Endothelial cell of umbilical vein (primary cell): ENCODE measurements around the gene DIAPH1.

ENCODE experiments used
- EZH2 ChIP-seq: IDR thresholded peaks from 2 replicates; pipeline ENCODE4 v1.6.1; 2012; ENCODE audit warnings: borderline replicate concordance, low read depth, mild to moderate bottlenecking, moderate library complexity, low read length, inconsistent platforms; ENCODE audit not compliant: severe bottlenecking
- GATA2 ChIP-seq: IDR thresholded peaks from 2 replicates; pipeline ENCODE4 v1.7.0; 2011; ENCODE audit warnings: low read depth, mild to moderate bottlenecking, moderate library complexity, mixed read lengths, low read length; ENCODE audit not compliant: insufficient read length, insufficient read depth
- JUN ChIP-seq: IDR thresholded peaks from 2 replicates; pipeline ENCODE4 v1.6.1; 2011; ENCODE audit warnings: borderline replicate concordance, low read depth; ENCODE audit not compliant: insufficient read length, insufficient read depth
- MYC ChIP-seq: IDR thresholded peaks from one replicate; pipeline ENCODE4 v1.6.1; 2011; ENCODE audit warnings: mild to moderate bottlenecking, low read depth, low read length
- POLR2A ChIP-seq: IDR thresholded peaks from 2 replicates; pipeline ENCODE4 v1.6.1; 2012; ENCODE audit warnings: low read depth, mild to moderate bottlenecking, control low read depth, low read length
- POLR2AphosphoS5 ChIP-seq: IDR thresholded peaks from 2 replicates; pipeline ENCODE4 v1.6.1; 2012; ENCODE audit warnings: low read depth, mild to moderate bottlenecking, control low read depth, low read length, moderate library complexity; ENCODE audit not compliant: insufficient read depth
- TF ChIP-seq, protein P1 (sequence below), 2 donors: IDR thresholded peaks; 1 replicate in 1 of 2; 2 replicates in 1 of 2; pipeline ENCODE4 v1.5.1; 2011; ENCODE audit warnings: low read length in 2 of 2, mild to moderate bottlenecking in 2 of 2, moderate library complexity in 2 of 2, control low read depth in 1 of 2, inconsistent platforms in 1 of 2, low read depth in 1 of 2; ENCODE audit not compliant: insufficient read depth in 1 of 2; ENCODE audit errors: extremely low read depth in 1 of 2
- TF ChIP-seq, protein P2 (sequence below): IDR thresholded peaks from 2 replicates; pipeline ENCODE4 v1.6.1; 2011; ENCODE audit not compliant: insufficient read depth, insufficient read length

DNA sequence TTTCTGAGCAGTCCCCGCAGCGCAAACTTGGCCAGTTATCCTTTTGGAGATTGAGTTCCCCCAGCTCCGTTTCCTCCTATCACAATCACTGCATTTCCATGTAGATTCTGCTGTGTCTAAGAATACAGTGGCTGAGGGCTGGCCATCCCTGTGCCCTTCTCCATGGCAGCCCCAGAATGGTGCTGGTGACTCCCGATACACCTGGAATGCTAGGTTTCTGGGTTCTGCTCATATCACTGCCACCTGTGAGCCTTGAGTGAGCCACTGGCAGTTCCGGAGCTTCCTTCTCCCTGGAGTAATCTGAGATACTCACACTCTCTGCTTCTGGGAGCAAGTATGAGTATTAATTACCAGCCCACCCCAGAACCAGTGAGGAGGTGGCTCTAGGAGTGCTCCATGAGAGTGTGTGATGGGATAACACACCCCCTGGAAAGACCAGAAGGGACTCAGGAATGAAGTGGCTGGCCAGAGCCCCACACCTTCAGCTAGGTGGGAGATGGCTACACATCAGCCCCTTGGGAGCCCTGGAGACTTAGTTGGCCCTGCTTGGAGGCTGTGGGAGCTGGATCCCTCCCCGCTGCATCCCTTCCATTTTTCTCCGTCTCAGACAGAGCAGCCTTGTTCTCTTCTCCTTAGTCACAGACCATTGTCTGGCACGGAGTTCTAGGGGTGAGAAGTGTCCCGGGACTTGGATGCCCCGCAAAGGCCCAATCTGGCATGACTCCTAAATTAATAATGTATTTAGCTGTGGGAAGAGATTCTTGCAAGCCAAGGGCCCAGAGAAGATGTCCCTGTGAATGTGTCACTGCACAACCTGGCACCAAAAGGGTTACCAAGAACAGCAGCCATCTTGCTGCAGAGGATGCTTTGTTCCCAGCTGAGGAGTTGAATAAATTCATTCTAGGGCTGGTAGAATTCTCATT is 125.0 kb downstream of the DIAPH1 start:
- TF ChIP-seq POLR2AphosphoS5, result no peak
- TF ChIP-seq, protein P1, sequence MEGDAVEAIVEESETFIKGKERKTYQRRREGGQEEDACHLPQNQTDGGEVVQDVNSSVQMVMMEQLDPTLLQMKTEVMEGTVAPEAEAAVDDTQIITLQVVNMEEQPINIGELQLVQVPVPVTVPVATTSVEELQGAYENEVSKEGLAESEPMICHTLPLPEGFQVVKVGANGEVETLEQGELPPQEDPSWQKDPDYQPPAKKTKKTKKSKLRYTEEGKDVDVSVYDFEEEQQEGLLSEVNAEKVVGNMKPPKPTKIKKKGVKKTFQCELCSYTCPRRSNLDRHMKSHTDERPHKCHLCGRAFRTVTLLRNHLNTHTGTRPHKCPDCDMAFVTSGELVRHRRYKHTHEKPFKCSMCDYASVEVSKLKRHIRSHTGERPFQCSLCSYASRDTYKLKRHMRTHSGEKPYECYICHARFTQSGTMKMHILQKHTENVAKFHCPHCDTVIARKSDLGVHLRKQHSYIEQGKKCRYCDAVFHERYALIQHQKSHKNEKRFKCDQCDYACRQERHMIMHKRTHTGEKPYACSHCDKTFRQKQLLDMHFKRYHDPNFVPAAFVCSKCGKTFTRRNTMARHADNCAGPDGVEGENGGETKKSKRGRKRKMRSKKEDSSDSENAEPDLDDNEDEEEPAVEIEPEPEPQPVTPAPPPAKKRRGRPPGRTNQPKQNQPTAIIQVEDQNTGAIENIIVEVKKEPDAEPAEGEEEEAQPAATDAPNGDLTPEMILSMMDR (IDR thresholded peaks at IDR 0.05; ENCODE audit: extremely low read depth in 1 of 2, insufficient read depth in 1 of 2, low read depth in 1 of 2, low read length in 2 of 2), result no peak
- TF ChIP-seq POLR2A, result no peak
- no peak for TF ChIP-seq MYC
- TF ChIP-seq, protein P2, sequence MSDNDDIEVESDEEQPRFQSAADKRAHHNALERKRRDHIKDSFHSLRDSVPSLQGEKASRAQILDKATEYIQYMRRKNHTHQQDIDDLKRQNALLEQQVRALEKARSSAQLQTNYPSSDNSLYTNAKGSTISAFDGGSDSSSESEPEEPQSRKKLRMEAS, result no peak
- TF ChIP-seq GATA2, result no peak
- TF ChIP-seq JUN, result no peak
- no peak for TF ChIP-seq EZH2
